HCT116 (cell line): ENCODE results near the gene CPEB1. TPM values are rescaled to one million over a fixed set of nuclear protein-coding genes. Genes with fewer than 3 reads are reported as not detected.

ENCODE experiments used
- ATAC-seq: fragments of 200-7000 bp; cut with Tn5 transposase; 2 replicates; pipeline ENCODE4 v1.9.1; 2020; ENCODE audit warnings: mild to moderate bottlenecking, moderate library complexity
- BruUV-seq: library from RNA; stranded (reverse); fragments of 400-500 nt; replicated peaks from 2 replicates; lab custom pipeline; 2021; lab: Mats Ljungman, UMichigan
- CTCF ChIA-PET: fragments of 300-600 bp; sonication (Branson Sonifier 250); formaldehyde crosslinking; loops from one replicate; lab custom pipeline; 2021; ENCODE audit warnings: antibody characterized with exemption; lab: Charles Lee
- POLR2A ChIA-PET: fragments of 300-600, 350-600 bp; sonication (Branson Sonifier 250); formaldehyde crosslinking; loops from one replicate; lab custom pipeline; 2021; ENCODE audit warnings: antibody characterized with exemption; lab: Charles Lee
- RAD21 ChIA-PET, 2 experiments: fragments of 300-600 bp; sonication (Branson Sonifier 250); formaldehyde crosslinking; loops; one replicate each; lab custom pipeline; 2023; ENCODE audit warnings: low total read pairs in 2 of 2; ENCODE audit not compliant: uncharacterized antibody in 2 of 2, unreplicated experiment in 2 of 2, low non-redundant PET in 1 of 2; lab: Charles Lee
- DNase-seq: peaks from one replicate; pipeline ENCODE4 v3.0.0-alpha.2; 2010; ENCODE audit warnings: low read depth, low spot score
- H2AFZ ChIP-seq: fragments of 200-600 bp; shearing (Covaris generic), sonication (generic); 2 replicates; pipeline ENCODE4 v1.6.1; 2017; ENCODE audit warnings: low read depth, mixed run types, mixed read lengths, antibody characterized with exemption, low read length; ENCODE audit not compliant: poor library complexity, severe bottlenecking
- H3K27ac ChIP-seq: 2 replicates; pipeline ENCODE4 v1.5.1; 2012; ENCODE audit warnings: low read depth, low read length
- H3K27me3 ChIP-seq: fragments of 200-600 bp; sonication (generic); 2 replicates; pipeline ENCODE4 v1.6.1; 2016; ENCODE audit warnings: mixed run types, low read length, mixed read lengths; ENCODE audit not compliant: insufficient read depth
- H3K36me3 ChIP-seq, 2 experiments: fragments of 200-500 bp in 1 of 2; fragments of 200-600 bp in 1 of 2; sonication (Bioruptor generic) in 1 of 2; sonication (generic) in 1 of 2; 2 replicates each; pipeline versions ENCODE4 v1.5.1 to v1.6.1; 2014 to 2016; ENCODE audit warnings: low read length in 2 of 2, inconsistent platforms in 1 of 2, mixed read lengths in 1 of 2, mixed run types in 1 of 2; ENCODE audit not compliant: insufficient read depth in 2 of 2, control insufficient read depth in 1 of 2
- H3K4me1 ChIP-seq, 2 experiments: fragments of 200-600 bp in 1 of 2; sonication (generic) in 1 of 2; 2 replicates each; pipeline versions ENCODE4 v1.5.1 to v1.6.1; 2012 to 2017; ENCODE audit warnings: low read length in 2 of 2, inconsistent platforms in 1 of 2, mild to moderate bottlenecking in 1 of 2, mixed read lengths in 1 of 2, mixed run types in 1 of 2, moderate library complexity in 1 of 2; ENCODE audit not compliant: insufficient read depth in 2 of 2, control insufficient read depth in 1 of 2
- H3K4me2 ChIP-seq: fragments of 200-600 bp; sonication (generic); 2 replicates; pipeline ENCODE4 v1.6.1; 2017; ENCODE audit warnings: mixed run types, low read length, mixed read lengths
- H3K4me3 ChIP-seq, 2 experiments: fragments of 200-600 bp in 1 of 2; sonication (generic) in 1 of 2; replicated peaks in 1 of 2; 2 replicates each; pipeline ENCODE4 v1.5.1; 2011 to 2016; ENCODE audit warnings: low read length in 2 of 2, control low read depth in 1 of 2, low read depth in 1 of 2, mild to moderate bottlenecking in 1 of 2, mixed read lengths in 1 of 2, mixed run types in 1 of 2
- H3K79me2 ChIP-seq: fragments of 200-600 bp; sonication (generic); 2 replicates; pipeline ENCODE4 v1.6.1; 2017; ENCODE audit warnings: mild to moderate bottlenecking, mixed run types, low read length, moderate library complexity, mixed read lengths; ENCODE audit not compliant: insufficient read depth
- H3K9ac ChIP-seq: fragments of 200-600 bp; sonication (generic); 2 replicates; pipeline ENCODE4 v1.6.1; 2016; ENCODE audit warnings: low read length, mixed read lengths
- H3K9me2 ChIP-seq: fragments of 200-600 bp; sonication (generic), shearing (Covaris generic); 2 replicates; pipeline ENCODE4 v1.6.1; 2017; ENCODE audit warnings: mixed run types, mild to moderate bottlenecking, moderate library complexity; ENCODE audit not compliant: insufficient read depth
- H3K9me3 ChIP-seq, 2 experiments: fragments of 200-500 bp in 1 of 2; fragments of 200-600 bp in 1 of 2; sonication (Bioruptor generic) in 1 of 2; sonication (generic) in 1 of 2; 2 replicates each; pipeline ENCODE4 v1.6.1; 2014 to 2017; ENCODE audit warnings: low read length in 2 of 2, mixed read lengths in 2 of 2, inconsistent platforms in 1 of 2, low read depth in 1 of 2, mild to moderate bottlenecking in 1 of 2, mixed run types in 1 of 2, moderate library complexity in 1 of 2; ENCODE audit not compliant: control insufficient read depth in 1 of 2, insufficient read depth in 1 of 2
- H4K20me1 ChIP-seq: fragments of 200-600 bp; sonication (generic), shearing (Covaris generic); 2 replicates; pipeline ENCODE4 v1.6.1; 2017; ENCODE audit warnings: mixed run types, mild to moderate bottlenecking, moderate library complexity; ENCODE audit not compliant: insufficient read depth
- EGR1 ChIP-seq: IDR thresholded peaks from 2 replicates; pipeline ENCODE4 v1.6.1; 2012; ENCODE audit warnings: low read depth
- FOSL1 ChIP-seq: IDR thresholded peaks from 2 replicates; pipeline ENCODE4 v1.6.1; 2012; ENCODE audit warnings: low read depth
- JUND ChIP-seq: IDR thresholded peaks from 2 replicates; pipeline ENCODE4 v1.6.1; 2012
- POLR2A ChIP-seq: IDR thresholded peaks from 2 replicates; pipeline ENCODE4 v1.7.0; 2011; ENCODE audit warnings: borderline replicate concordance; ENCODE audit not compliant: insufficient read depth, insufficient read length; ENCODE audit errors: extremely low read depth
- SIN3A ChIP-seq: IDR thresholded peaks from 2 replicates; pipeline ENCODE4 v1.6.1; 2012; ENCODE audit warnings: low read depth
- SRF ChIP-seq: IDR thresholded peaks from 2 replicates; pipeline ENCODE4 v1.6.1; 2012; ENCODE audit warnings: low read depth
- YY1 ChIP-seq: IDR thresholded peaks from 2 replicates; pipeline ENCODE4 v1.6.1; 2011; ENCODE audit warnings: low read length, low read depth, moderate library complexity, mild to moderate bottlenecking; ENCODE audit not compliant: insufficient replicate concordance; ENCODE audit errors: extremely low read depth
- ZNF274 ChIP-seq: fragments of 200-500 bp; sonication (Bioruptor generic); IDR thresholded peaks from 2 replicates; pipeline ENCODE4 v1.6.1; 2014; ENCODE audit warnings: mild to moderate bottlenecking, low read depth, low read length, inconsistent platforms
- intact Hi-C: fragments of 100-400 bp; cut with micrococcal nuclease; formaldehyde crosslinking; loops from 2 replicates; pipeline ENCODE4 v1.10.0; 2022
- total RNA-seq: library from RNA; stranded (reverse); gene quantifications from one replicate; pipeline ENCODE4 v1.2.1, GENCODE V29; 2021; ENCODE audit not compliant: unreplicated experiment
- TF ChIP-seq, protein P1 (sequence below), 3 experiments: fragments of 200-600 bp in 1 of 3; sonication (generic) in 1 of 3; IDR thresholded peaks in 2 of 3; conservative IDR thresholded peaks in 1 of 3; 2 replicates each; pipeline ENCODE4 v1.5.1; 2012 to 2017; ENCODE audit warnings: low read depth in 2 of 3, low read length in 2 of 3, antibody characterized with exemption in 1 of 3, borderline replicate concordance in 1 of 3, control low read depth in 1 of 3, mild to moderate bottlenecking in 1 of 3, mixed read lengths in 1 of 3, mixed run types in 1 of 3, moderate library complexity in 1 of 3; ENCODE audit not compliant: insufficient read depth in 1 of 3
- TF ChIP-seq, protein P2 (sequence below): IDR thresholded peaks from 2 replicates; pipeline ENCODE4 v1.6.1; 2012

Gene CPEB1
- total RNA-seq, 1 experiment from 2014 or later, result not detected

DNA sequence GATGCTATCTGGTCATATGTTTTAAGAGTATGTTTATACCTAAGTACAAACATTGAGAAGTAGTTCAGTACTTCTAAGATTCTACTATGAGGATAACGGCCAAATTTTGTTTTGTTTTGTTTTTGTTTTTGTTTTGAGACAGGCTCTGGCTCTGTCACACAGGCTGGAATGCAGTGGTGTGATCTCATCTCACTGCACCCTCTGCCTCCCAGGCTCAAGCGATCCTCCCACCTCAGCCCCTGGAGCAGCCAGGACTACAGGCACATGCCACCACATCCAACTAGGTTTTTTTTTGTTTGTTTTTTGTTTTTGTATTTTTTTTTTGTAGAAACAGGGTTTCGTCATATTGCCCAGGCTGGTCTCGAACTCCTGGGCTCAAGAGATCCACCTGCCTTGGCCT lies 59.4 kb downstream of the CPEB1 start:
- Histone ChIP-seq H3K9me2 (no peaks in the 10 kb centered on the region), H3K79me2 (no peaks in the 10 kb centered on the region), H3K36me3 (no peaks in the 10 kb centered on the region), H3K4me1 (no peaks in the 10 kb centered on the region; a peak in 1 of 4 replicates), H3K27ac (no peak overlapping the region), H3K27me3 (no peaks in the 10 kb centered on the region), H3K9ac (no peak overlapping the region), H3K4me3 (no peak overlapping the region), H2AFZ (no peak overlapping the region), H3K4me2 (no peak overlapping the region), H4K20me1 (no peaks in the 10 kb centered on the region), H3K9me3 (no peaks in the 10 kb centered on the region)
- POLR2A ChIA-PET, result no interaction called here
- CTCF ChIA-PET, result no interaction called here
- ATAC-seq (no peak), DNase-seq (no peak)
- BruUV-seq, result no TSS peak
- RAD21 ChIA-PET, result no interaction called here
- intact Hi-C loops, result no loop called here
- no peak for TF ChIP-seq FOSL1
- no peak for TF ChIP-seq ZNF274
- TF ChIP-seq SRF, result no peak
- TF ChIP-seq POLR2A, result no peak
- no peak for TF ChIP-seq YY1
- no peak for TF ChIP-seq JUND
- TF ChIP-seq EGR1, result no peak
- TF ChIP-seq, protein P1, sequence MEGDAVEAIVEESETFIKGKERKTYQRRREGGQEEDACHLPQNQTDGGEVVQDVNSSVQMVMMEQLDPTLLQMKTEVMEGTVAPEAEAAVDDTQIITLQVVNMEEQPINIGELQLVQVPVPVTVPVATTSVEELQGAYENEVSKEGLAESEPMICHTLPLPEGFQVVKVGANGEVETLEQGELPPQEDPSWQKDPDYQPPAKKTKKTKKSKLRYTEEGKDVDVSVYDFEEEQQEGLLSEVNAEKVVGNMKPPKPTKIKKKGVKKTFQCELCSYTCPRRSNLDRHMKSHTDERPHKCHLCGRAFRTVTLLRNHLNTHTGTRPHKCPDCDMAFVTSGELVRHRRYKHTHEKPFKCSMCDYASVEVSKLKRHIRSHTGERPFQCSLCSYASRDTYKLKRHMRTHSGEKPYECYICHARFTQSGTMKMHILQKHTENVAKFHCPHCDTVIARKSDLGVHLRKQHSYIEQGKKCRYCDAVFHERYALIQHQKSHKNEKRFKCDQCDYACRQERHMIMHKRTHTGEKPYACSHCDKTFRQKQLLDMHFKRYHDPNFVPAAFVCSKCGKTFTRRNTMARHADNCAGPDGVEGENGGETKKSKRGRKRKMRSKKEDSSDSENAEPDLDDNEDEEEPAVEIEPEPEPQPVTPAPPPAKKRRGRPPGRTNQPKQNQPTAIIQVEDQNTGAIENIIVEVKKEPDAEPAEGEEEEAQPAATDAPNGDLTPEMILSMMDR (IDR thresholded peaks at IDR 0.05 in 2 of 3, conservative IDR thresholded peaks at IDR 0.05 in 1 of 3; ENCODE audit: borderline replicate concordance in 1 of 3, insufficient read depth in 1 of 3, low read depth in 2 of 3, low read length in 2 of 3), result no peak
- TF ChIP-seq, protein P2, sequence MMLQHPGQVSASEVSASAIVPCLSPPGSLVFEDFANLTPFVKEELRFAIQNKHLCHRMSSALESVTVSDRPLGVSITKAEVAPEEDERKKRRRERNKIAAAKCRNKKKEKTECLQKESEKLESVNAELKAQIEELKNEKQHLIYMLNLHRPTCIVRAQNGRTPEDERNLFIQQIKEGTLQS, result no peak
- TF ChIP-seq SIN3A, result no peak
